Measurements from ENCODE around the gene IFI6.

Gene IFI6

GRCh38 chr1:27671964-27672749, at the start of gene IFI6:
IFI6 (minus strand) TSS chr1:27672192; CDS start chr1:27669314, 2,878 bp downstream.
- TF ChIP-seq CTCF (IDR thresholded peaks at IDR 0.05; ENCODE audit: borderline replicate concordance, insufficient read depth, low read depth, low read length), result peak; percentile 46
- H3K4me3 ChIP-seq (ENCODE audit: low read depth, low read length), result peak within 1 kb of the TSS; percentile 52

DNA sequence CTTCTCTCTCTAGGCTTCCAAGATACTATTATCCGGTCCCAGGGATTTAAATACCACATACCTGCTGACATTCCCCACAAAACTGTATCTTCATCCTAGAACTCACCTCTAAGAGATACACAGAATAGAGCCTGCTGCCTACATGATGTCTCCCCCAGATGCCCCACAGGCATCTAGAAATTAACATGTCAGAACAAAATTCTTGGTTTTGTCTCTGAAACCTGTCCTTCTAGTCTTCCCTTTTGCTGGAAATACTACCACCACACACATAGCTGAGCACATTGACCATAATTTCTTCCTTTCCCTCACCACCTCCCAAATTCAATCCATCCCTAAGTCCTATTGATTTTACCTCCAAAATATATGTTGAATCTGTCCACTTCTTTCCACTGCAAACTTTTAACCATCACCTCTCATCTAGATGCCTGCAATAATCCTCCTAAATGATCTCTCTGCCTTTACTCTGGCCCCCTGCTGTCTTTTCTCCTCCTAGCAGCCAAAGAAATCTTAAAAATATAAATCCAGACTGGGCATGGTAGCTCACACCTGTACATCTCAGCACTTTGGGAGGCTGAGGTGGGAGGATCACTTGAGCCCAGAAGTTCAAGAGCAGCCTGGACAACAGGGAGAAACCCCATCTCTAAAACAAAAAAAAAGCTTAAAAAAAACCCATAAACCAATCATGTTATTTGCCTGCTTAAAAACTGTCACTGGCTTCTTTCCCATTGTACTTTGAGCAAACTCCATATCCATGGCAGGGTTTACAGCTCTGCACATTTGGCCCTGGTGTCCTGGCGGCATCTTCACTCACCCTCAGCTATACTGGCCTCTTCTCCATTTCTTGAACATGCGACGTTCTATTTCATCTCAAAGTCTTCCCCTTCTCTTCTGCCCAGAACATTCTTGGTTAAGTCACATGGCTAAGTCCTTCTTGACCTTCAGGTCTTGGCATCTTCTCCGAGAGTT, 47.6 kb upstream of the IFI6 start:
- H3K4me3 ChIP-seq (ENCODE audit: low read depth, low read length), result no peak overlapping the region
- TF ChIP-seq CTCF (IDR thresholded peaks at IDR 0.05; ENCODE audit: borderline replicate concordance, insufficient read depth, low read depth, low read length), result 0 out of 2 replicates have a peak, but pooled peaks have one; percentile 14

DNA sequence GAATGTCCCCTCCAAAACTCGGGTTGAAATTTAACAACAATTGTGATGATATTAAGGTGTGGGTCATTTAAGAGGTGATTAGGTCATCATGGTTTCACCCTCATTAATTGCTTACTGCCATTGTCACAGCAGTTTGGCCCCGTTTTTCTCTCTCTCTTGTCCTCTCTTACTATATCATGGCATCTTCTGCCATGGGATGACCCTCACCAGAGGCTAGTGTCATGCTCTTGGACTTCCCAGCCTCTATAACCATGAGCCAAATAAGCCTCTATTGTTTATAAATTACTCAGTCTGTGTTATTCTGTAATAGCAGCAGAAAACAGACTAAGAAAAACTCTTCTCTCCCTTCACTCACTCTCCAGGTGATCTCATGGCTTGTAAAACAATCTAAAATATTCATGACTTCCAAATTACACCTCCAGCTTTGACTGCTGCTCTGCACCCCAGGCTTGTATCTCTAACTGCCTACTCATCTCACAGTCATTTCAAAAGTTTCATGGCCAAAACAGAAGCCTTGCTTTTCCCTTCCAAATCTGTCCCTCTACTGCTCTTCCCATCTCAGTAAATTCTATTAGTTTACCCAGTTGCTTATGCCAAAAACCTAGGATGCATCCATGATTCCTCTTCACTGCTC, 44.4 kb upstream of the IFI6 start:
- no peak overlapping the region for H3K4me3 ChIP-seq (ENCODE audit: low read depth, low read length)
- TF ChIP-seq CTCF (IDR thresholded peaks at IDR 0.05; ENCODE audit: borderline replicate concordance, insufficient read depth, low read depth, low read length), result no peak

GRCh38 chr1:27713869-27714513, 42.0 kb upstream of the IFI6 start:
- no peak overlapping the region for H3K4me3 ChIP-seq (ENCODE audit: low read depth, low read length)
- TF ChIP-seq CTCF (IDR thresholded peaks at IDR 0.05; ENCODE audit: borderline replicate concordance, insufficient read depth, low read depth, low read length), result no peak

DNA sequence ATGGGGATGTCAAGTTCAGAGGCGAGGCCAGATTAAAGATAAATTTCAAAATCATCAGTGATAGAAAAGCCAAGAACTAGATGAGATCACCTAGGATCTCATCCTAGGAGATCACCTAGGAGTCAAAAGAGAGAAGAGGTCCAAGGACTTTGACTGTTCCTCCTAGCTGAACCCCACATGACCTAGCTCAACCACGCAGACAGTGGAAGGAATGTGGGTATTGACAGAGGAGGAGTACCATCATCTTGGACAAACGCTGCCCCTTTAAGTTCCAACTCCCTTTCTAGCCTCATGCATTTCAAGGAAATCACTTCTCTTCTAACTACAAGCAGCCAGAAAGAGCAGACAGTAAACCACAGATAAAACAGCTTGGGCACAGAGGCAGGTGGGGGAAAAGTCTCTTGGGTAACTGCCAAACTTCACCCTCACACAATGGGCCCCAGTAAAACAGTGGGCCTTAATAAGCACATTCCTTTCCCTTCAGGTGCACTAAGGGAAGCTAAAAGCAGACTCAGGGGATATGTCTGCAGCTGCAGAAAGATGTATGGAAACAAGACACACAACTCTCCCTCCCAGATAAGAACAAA, 41.2 kb upstream of the IFI6 start:
- TF ChIP-seq CTCF (IDR thresholded peaks at IDR 0.05; ENCODE audit: borderline replicate concordance, insufficient read depth, low read depth, low read length), result no peak
- no peak overlapping the region for H3K4me3 ChIP-seq (ENCODE audit: low read depth, low read length)

- TF ChIP-seq CTCF (IDR thresholded peaks at IDR 0.05; ENCODE audit: borderline replicate concordance, insufficient read depth, low read depth, low read length), result no peak
- H3K4me3 ChIP-seq (ENCODE audit: low read depth, low read length), result no peak overlapping the region
Measured at GRCh38 chr1:27710574-27710973, 38.6 kb upstream of the IFI6 start.

All from GM12875 (cell line).